Activated B cell treated with CpG ODN at 0.5 μM for 24 hours (primary cell): ENCODE data around the gene ARSA. TPM values are rescaled to one million over a fixed set of nuclear protein-coding genes. Genes with fewer than 3 reads are reported as not detected.

Experiments
- ATAC-seq: fragments of 200-7000 bp; cut with Tn5 transposase; one replicate; pipeline ENCODE4 v1.10.0; 2021; ENCODE audit warnings: low read depth, mild to moderate bottlenecking, moderate library complexity
- CTCF ChIA-PET: fragments of 350-600 bp; sonication (Branson Sonifier 250); formaldehyde crosslinking; loops from one replicate; lab custom pipeline; 2021; ENCODE audit warnings: antibody characterized with exemption; lab: Charles Lee
- POLR2A ChIA-PET: fragments of 350-600 bp; sonication (Branson Sonifier 250); formaldehyde crosslinking; loops from one replicate; lab custom pipeline; 2021; ENCODE audit warnings: antibody characterized with exemption; lab: Charles Lee
- DNase-seq: peaks from one replicate; pipeline ENCODE4 v3.0.0; 2022
- H3K27ac Mint-ChIP-seq: one replicate; pipeline ENCODE4 v1.8.0; 2020; ENCODE audit warnings: mixed read lengths
- H3K27me3 Mint-ChIP-seq: one replicate; pipeline ENCODE4 v1.8.0; 2021; ENCODE audit warnings: mixed read lengths
- H3K36me3 Mint-ChIP-seq: one replicate; pipeline ENCODE4 v1.8.0; 2021; ENCODE audit warnings: low read depth, mixed read lengths
- H3K4me1 Mint-ChIP-seq: one replicate; pipeline ENCODE4 v1.8.0; 2021; ENCODE audit warnings: mixed read lengths
- H3K4me3 Mint-ChIP-seq: one replicate; pipeline ENCODE4 v1.8.0; 2020; ENCODE audit warnings: mild to moderate bottlenecking, mixed read lengths
- H3K9me3 Mint-ChIP-seq: one replicate; pipeline ENCODE4 v1.8.0; 2020; ENCODE audit warnings: mixed read lengths
- intact Hi-C: fragments of 100-400 bp; cut with micrococcal nuclease; formaldehyde crosslinking; loops from one replicate; pipeline ENCODE4 v1.15.1; 2024
- total RNA-seq: library from RNA; stranded (reverse); gene quantifications from 2 replicates; pipeline ENCODE4 v1.2.3, GENCODE V29; 2022
- TF ChIP-seq, protein P1 (sequence below): fragments of 200-600 bp; IDR thresholded peaks from one replicate; pipeline ENCODE4 v1.8.0; 2022; ENCODE audit warnings: antibody characterized with exemption, mild to moderate bottlenecking

The ARSA gene
- total RNA-seq, 1 donor from 2014 or later: 50.9 TPM

- ChIA-PET CTCF (interaction anchor here (0.5 to 0.9 kb wide), 2 partner anchors 21 to 87 kb away, joined by 3 to 4 read pairs; partner anchors contain the start of gene SYCE3), POLR2A (interaction anchor here (0.7 to 3.6 kb wide), 4 partner anchors 10 to 57 kb away, joined by 3 to 101 read pairs (median 11); partner anchors contain the start of genes SCO2 and TYMP)
- peaks cover 26% of the 10 kb centered on the region for H3K4me1 Mint-ChIP-seq
- no peak for ATAC-seq
- H3K4me3 Mint-ChIP-seq: peak overlapping the region; percentile 87
- no peaks in the 10 kb centered on the region for H3K9me3 Mint-ChIP-seq
- no peak overlapping the region for H3K27ac Mint-ChIP-seq
- H3K36me3 Mint-ChIP-seq: peaks cover 13% of the 10 kb centered on the region
- intact Hi-C loops: no loop called here
- TF ChIP-seq, protein P1, sequence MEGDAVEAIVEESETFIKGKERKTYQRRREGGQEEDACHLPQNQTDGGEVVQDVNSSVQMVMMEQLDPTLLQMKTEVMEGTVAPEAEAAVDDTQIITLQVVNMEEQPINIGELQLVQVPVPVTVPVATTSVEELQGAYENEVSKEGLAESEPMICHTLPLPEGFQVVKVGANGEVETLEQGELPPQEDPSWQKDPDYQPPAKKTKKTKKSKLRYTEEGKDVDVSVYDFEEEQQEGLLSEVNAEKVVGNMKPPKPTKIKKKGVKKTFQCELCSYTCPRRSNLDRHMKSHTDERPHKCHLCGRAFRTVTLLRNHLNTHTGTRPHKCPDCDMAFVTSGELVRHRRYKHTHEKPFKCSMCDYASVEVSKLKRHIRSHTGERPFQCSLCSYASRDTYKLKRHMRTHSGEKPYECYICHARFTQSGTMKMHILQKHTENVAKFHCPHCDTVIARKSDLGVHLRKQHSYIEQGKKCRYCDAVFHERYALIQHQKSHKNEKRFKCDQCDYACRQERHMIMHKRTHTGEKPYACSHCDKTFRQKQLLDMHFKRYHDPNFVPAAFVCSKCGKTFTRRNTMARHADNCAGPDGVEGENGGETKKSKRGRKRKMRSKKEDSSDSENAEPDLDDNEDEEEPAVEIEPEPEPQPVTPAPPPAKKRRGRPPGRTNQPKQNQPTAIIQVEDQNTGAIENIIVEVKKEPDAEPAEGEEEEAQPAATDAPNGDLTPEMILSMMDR: no peak
- no peaks in the 10 kb centered on the region for H3K27me3 Mint-ChIP-seq
- no peak for DNase-seq
Observed at GRCh38 chr22:50584106-50585096, 43.6 kb downstream of the ARSA start.

GRCh38 chr22:50583294-50583861 lies 44.6 kb downstream of the ARSA start:
- H3K27me3 Mint-ChIP-seq: no peaks in the 10 kb centered on the region
- POLR2A ChIA-PET: interaction anchor here (0.8 to 3.6 kb wide), 12 partner anchors 14 to 113 kb away, joined by 4 to 101 read pairs (median 7); partner anchors contain the start of genes KLHDC7B, LMF2, NCAPH2 and SCO2
- peaks cover 26% of the 10 kb centered on the region for H3K4me1 Mint-ChIP-seq
- TF ChIP-seq, protein P1: no peak
- intact Hi-C loops: loop anchor here (1.0 to 2.0 kb wide), 5 partner anchors 17 to 241 kb away; partner anchors contain the start of genes ARSA, MAPK8IP2 and PPP6R2
- ATAC-seq (peak; percentile 10), DNase-seq (no peak)
- no peaks in the 10 kb centered on the region for H3K9me3 Mint-ChIP-seq
- peak overlapping the region; percentile 41 for H3K27ac Mint-ChIP-seq
- H3K36me3 Mint-ChIP-seq: peaks cover 16% of the 10 kb centered on the region
- CTCF ChIA-PET: interaction anchor here (0.5 to 1.7 kb wide), 3 partner anchors 20 to 86 kb away, joined by 3 to 9 read pairs (median 4); partner anchors contain the start of genes SCO2 and SYCE3
- peak overlapping the region; percentile 87 for H3K4me3 Mint-ChIP-seq

DNA sequence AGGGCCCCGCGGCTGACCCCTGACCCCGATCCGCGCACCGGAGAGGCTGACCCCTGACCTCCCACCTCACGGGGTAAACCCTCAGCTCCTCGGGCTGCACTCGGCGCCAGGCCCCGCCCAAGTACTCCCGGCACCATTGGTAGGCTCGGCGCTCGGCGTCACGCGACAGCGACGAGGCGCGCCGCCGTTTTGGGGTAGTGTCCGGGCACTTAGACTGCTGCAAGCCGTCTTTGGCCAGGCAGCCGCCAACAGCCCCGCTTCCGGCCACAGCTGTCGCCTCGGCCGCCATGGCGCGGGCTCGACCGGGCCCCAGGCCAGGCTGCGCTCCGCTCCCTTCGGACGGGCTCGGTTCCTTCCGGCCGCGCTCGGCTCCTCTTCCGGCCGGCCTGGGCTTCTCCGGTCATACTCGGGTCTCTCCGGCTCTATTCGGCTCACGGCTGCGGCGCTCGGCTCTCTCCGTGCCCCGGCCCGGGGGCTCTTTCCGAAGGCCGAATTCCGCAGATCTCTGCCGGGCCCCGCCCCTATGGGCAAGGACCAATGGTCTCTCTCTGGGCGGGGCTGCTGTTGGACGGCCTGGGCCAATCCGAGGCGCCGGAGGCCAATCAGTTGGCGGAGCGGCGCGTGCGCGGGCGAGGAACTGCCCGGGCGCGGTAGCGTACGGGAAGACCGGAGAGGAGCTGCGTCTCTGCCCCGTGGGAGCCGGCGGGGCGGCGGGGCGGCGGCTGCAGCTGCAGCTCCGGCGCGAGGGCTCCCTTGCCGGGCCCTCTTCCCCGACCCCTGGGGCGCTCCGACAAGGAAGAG lies 45.3 kb downstream of the ARSA start, which contains the start of gene CHKB:
CHKB (minus strand) TSS at position 357 of the 801 bp plus-strand sequence; CDS start at position 289, 68 bp downstream.
- DNase-seq (peak; percentile 96), ATAC-seq (peak; percentile 94)
- intact Hi-C loops: loop anchor here (1.0 to 2.0 kb wide), 10 partner anchors 18 to 240 kb away; partner anchors contain the start of genes ARSA, MAPK8IP2, NCAPH2 and PPP6R2
- H3K27ac Mint-ChIP-seq: peak within 1 kb of the TSS; percentile 84
- no peaks in the 10 kb centered on the region for H3K27me3 Mint-ChIP-seq
- peaks cover 26% of the 10 kb centered on the region for H3K4me1 Mint-ChIP-seq
- ChIA-PET POLR2A (interaction anchor here (0.7 to 3.6 kb wide), 16 partner anchors 13 to 267 kb away, joined by 3 to 101 read pairs (median 7); partner anchors contain the start of genes KLHDC7B, LMF2, NCAPH2 and SCO2), CTCF (interaction anchor here (1.7 kb wide), 1 partner anchor 57 kb away, joined by 9 read pairs; the partner anchor contains the start of gene SCO2)
- peaks cover 16% of the 10 kb centered on the region for H3K36me3 Mint-ChIP-seq
- H3K9me3 Mint-ChIP-seq: no peaks in the 10 kb centered on the region
- peak within 1 kb of the TSS; percentile 87 for H3K4me3 Mint-ChIP-seq
- TF ChIP-seq, protein P1: no peak

- peaks cover 16% of the 10 kb centered on the region for H3K36me3 Mint-ChIP-seq
- CTCF ChIA-PET: interaction anchor here (1.7 kb wide), 1 partner anchor 56 kb away, joined by 9 read pairs; the partner anchor contains the start of gene SCO2
- DNase-seq (no peak), ATAC-seq (no peak)
- POLR2A ChIA-PET: interaction anchor here (0.7 to 3.6 kb wide), 17 partner anchors 13 to 266 kb away, joined by 3 to 101 read pairs (median 7); partner anchors contain the start of genes KLHDC7B, LMF2, NCAPH2 and SCO2
- H3K27ac Mint-ChIP-seq: peak overlapping the region; percentile 84
- H3K27me3 Mint-ChIP-seq: no peaks in the 10 kb centered on the region
- intact Hi-C loops: loop anchor here (1.0 to 2.0 kb wide), 9 partner anchors 19 to 239 kb away; partner anchors contain the start of genes ARSA, MAPK8IP2, NCAPH2 and PPP6R2
- peak overlapping the region; percentile 87 for H3K4me3 Mint-ChIP-seq
- H3K4me1 Mint-ChIP-seq: peaks cover 28% of the 10 kb centered on the region
- H3K9me3 Mint-ChIP-seq: no peaks in the 10 kb centered on the region
- TF ChIP-seq, protein P1: no peak
Observed at GRCh38 chr22:50581950-50582492, 45.9 kb downstream of the ARSA start.
